ENCODE measurements around the gene BRIX1.

DNA sequence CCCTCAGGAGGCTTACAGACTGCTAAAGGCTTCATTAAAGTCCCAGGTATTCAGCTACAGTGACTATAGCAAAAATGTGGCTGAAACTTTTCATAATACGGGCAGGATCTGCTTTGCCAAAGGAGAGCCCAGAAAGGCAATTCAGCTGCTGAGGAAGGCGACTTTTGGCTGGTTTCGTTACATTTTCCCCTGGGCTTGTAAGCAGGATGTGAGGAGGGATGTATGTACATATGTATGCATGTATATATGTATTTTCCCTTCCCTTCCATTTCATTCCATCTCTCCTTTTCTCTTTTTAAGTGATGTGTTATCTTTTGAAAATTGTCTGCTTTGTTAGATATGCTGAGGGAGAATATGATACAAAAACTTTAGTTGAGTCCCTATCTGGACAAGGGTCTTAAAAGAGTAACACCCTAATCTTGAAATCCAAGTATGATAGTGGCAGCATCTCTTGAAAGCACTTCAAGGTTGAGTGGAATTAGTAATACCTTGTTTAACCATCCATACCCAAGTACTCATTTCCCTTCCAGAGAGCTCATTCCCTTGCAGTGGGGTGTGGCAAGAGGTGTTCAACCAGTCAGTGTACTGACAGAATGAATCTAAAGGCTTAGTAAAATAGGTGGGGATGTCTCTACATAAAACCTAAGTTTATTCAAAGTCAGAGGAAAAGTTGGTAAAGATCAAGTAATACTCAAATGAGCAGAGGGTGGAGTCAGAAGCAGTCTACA lies 29.0 kb upstream of the BRIX1 start:
- TF ChIP-seq CTCF (IDR thresholded peaks at IDR 0.05; ENCODE audit: low read depth, low read length) (no peak), EZH2phosphoT487 (IDR thresholded peaks at IDR 0.05; ENCODE audit: low read depth) (no peak)
